ENCODE results near the gene MTERF4.

DNA sequence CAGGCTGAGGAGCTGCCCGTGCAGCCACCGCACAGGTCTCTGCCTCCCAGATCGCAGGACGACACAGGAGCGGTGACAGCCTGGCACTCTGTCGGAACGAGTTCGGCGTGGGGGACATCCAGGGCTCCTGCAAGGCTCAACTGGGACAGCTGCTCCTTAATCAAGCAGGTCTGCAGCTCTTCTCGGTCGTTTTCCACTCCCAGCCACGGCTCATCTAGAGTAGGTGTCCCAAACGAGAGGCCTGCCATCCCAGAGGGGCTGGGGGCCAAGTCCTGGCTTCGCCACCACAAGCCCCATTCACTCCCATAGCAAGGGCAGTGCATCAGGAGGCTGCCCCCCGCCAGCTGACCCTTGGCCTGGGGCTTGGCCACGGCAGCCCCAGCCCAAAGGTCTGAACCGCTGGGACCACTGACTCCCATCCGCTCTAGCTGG lies 24.7 kb upstream of the MTERF4 start:
- TF ChIP-seq, protein P1, sequence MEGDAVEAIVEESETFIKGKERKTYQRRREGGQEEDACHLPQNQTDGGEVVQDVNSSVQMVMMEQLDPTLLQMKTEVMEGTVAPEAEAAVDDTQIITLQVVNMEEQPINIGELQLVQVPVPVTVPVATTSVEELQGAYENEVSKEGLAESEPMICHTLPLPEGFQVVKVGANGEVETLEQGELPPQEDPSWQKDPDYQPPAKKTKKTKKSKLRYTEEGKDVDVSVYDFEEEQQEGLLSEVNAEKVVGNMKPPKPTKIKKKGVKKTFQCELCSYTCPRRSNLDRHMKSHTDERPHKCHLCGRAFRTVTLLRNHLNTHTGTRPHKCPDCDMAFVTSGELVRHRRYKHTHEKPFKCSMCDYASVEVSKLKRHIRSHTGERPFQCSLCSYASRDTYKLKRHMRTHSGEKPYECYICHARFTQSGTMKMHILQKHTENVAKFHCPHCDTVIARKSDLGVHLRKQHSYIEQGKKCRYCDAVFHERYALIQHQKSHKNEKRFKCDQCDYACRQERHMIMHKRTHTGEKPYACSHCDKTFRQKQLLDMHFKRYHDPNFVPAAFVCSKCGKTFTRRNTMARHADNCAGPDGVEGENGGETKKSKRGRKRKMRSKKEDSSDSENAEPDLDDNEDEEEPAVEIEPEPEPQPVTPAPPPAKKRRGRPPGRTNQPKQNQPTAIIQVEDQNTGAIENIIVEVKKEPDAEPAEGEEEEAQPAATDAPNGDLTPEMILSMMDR (IDR thresholded peaks at IDR 0.05) = no peak
- TF ChIP-seq POLR2AphosphoS5 (IDR thresholded peaks at IDR 0.05) = no peak
- no peak for TF ChIP-seq EP300 (IDR thresholded peaks at IDR 0.05)
- no peak for TF ChIP-seq POLR2A (IDR thresholded peaks at IDR 0.05)
